ENCODE results near the gene NLGN4Y.

DNA sequence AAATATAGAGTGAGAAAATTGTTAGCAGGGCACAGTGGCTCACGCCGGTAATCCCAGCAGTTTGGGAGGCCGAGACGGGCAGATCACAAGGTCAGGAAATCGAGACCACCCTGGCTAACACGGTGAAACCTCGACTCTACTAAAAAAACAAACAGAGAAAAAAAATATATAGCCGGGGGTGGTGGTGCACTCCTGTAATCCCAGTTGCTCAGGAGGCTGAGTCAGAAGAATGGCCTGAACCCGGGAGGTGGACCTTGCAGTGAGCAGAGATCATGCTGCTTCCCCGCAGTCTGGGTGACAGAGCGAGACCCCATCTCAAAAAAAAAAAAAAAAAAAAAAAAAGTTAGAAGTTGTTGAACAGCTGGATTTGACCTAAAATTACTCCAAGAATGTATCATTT lies 269.3 kb downstream of the NLGN4Y start:
- TF ChIP-seq POLR2A (IDR thresholded peaks at IDR 0.05) (no peak), POLR2AphosphoS5 (IDR thresholded peaks at IDR 0.05) (no peak)
- TF ChIP-seq, protein P1, sequence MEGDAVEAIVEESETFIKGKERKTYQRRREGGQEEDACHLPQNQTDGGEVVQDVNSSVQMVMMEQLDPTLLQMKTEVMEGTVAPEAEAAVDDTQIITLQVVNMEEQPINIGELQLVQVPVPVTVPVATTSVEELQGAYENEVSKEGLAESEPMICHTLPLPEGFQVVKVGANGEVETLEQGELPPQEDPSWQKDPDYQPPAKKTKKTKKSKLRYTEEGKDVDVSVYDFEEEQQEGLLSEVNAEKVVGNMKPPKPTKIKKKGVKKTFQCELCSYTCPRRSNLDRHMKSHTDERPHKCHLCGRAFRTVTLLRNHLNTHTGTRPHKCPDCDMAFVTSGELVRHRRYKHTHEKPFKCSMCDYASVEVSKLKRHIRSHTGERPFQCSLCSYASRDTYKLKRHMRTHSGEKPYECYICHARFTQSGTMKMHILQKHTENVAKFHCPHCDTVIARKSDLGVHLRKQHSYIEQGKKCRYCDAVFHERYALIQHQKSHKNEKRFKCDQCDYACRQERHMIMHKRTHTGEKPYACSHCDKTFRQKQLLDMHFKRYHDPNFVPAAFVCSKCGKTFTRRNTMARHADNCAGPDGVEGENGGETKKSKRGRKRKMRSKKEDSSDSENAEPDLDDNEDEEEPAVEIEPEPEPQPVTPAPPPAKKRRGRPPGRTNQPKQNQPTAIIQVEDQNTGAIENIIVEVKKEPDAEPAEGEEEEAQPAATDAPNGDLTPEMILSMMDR (IDR thresholded peaks at IDR 0.05 in 8 of 11, conservative IDR thresholded peaks at IDR 0.05 in 3 of 11) = no peak
